GM06990 (cell line): Measurements from ENCODE around the gene ACTA1.

Experiments used
- DNase-seq: peaks from one replicate; pipeline ENCODE4 v3.0.0-alpha.2; 2011; ENCODE audit not compliant: insufficient read length; ENCODE audit errors: extremely low read depth
- H3K27me3 ChIP-seq: replicated peaks from 2 replicates; pipeline ENCODE4 v1.6.0; 2011; ENCODE audit warnings: low read length; ENCODE audit not compliant: control insufficient read depth, insufficient read depth
- H3K36me3 ChIP-seq: 2 replicates; pipeline ENCODE4 v1.5.1; 2011; ENCODE audit warnings: low read length; ENCODE audit not compliant: control insufficient read depth, insufficient read depth
- H3K4me3 ChIP-seq: replicated peaks from 2 replicates; pipeline ENCODE4 v1.5.1; 2011; ENCODE audit warnings: low read depth, mild to moderate bottlenecking, control low read depth, low read length
- TF ChIP-seq, protein P1 (sequence below): IDR thresholded peaks from 2 replicates; pipeline ENCODE4 v1.5.1; 2011; ENCODE audit warnings: low read length, control low read depth, mild to moderate bottlenecking, inconsistent platforms; ENCODE audit not compliant: insufficient read depth, poor library complexity, severe bottlenecking

The ACTA1 gene

DNA sequence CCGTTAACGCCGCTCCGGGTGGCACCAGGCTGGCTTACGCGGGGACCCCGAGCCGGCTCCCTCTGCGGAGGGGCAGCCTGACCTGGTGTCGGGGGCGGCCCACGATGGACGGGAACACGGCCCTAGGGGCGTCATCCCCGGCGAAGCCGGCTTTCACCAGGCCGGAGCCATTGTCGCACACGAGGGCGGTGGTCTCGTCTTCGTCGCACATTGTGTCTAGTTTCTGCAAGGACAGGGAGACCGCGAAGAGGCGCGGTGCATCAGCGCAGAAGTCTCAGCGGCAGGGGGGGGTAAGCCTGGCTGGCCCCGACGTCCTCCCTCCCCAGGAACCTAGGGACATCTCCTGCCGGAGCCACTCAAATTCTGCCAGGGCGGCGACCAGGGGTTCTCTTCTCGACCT, 989 bp downstream of the ACTA1 start:
- Histone ChIP-seq H3K27me3 (peaks cover 5% of the 10 kb centered on the region; the same call in 1 of the 2 replicates), H3K4me3 (no peak overlapping the region), H3K36me3 (no peaks in the 10 kb centered on the region)
- DNase-seq: no peak
- TF ChIP-seq, protein P1, sequence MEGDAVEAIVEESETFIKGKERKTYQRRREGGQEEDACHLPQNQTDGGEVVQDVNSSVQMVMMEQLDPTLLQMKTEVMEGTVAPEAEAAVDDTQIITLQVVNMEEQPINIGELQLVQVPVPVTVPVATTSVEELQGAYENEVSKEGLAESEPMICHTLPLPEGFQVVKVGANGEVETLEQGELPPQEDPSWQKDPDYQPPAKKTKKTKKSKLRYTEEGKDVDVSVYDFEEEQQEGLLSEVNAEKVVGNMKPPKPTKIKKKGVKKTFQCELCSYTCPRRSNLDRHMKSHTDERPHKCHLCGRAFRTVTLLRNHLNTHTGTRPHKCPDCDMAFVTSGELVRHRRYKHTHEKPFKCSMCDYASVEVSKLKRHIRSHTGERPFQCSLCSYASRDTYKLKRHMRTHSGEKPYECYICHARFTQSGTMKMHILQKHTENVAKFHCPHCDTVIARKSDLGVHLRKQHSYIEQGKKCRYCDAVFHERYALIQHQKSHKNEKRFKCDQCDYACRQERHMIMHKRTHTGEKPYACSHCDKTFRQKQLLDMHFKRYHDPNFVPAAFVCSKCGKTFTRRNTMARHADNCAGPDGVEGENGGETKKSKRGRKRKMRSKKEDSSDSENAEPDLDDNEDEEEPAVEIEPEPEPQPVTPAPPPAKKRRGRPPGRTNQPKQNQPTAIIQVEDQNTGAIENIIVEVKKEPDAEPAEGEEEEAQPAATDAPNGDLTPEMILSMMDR: no peak

DNA sequence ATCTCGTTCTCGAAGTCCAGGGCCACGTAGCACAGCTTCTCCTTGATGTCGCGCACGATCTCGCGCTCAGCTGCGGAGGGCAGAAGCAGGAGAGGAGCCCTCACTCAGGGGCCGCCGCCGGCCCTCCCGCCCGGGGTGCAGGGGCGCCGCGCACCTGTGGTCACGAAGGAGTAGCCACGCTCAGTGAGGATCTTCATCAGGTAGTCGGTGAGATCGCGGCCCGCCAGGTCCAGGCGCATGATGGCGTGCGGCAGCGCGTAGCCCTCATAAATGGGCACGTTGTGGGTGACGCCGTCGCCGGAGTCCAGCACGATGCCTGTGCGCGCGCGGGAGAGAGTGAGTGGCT, 1.8 kb downstream of the ACTA1 start:
- TF ChIP-seq, protein P1: no peak
- Histone ChIP-seq H3K36me3 (no peaks in the 10 kb centered on the region), H3K4me3 (no peak overlapping the region), H3K27me3 (peaks cover 5% of the 10 kb centered on the region; the same call in 1 of the 2 replicates)
- no peak for DNase-seq

GRCh38 chr1:229431284-229432115, 2.4 kb downstream of the ACTA1 start:
- H3K4me3 ChIP-seq: no peak overlapping the region
- TF ChIP-seq, protein P1: no peak
- H3K27me3 ChIP-seq: peaks cover 5% of the 10 kb centered on the region; the same call in 1 of the 2 replicates
- no peak for DNase-seq
- no peaks in the 10 kb centered on the region for H3K36me3 ChIP-seq

DNA sequence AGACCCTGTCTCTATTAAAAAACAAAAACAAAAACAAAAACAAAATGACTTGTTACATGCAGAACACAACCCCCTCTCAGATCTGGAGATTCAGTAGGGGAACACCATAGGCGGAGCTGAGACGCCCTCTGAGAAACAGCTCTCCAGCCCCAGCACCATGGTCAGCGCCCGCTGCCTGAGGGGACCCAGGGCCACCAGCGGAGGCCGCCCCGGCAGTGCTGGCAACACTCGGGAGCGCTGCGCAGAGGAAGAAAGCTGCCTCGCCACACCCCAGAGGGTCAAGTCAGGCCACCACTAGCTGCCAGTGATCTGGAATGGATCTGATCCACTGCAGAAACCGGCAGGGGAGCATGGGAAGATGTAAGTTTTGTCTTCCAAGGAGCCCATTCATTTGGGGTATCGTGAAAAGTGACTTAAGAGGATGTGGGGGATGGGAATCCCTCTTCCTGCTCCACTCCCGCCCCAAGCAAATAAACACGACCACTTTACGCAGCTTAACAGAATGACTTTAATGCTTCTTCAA, 3.1 kb downstream of the ACTA1 start:
- TF ChIP-seq, protein P1: no peak
- no peak for DNase-seq
- Histone ChIP-seq H3K4me3 (no peak overlapping the region), H3K27me3 (peaks cover 5% of the 10 kb centered on the region), H3K36me3 (no peaks in the 10 kb centered on the region)

GRCh38 chr1:229428256-229428655, 5.6 kb downstream of the ACTA1 start:
- peaks cover 2% of the 10 kb centered on the region for H3K27me3 ChIP-seq
- no peaks in the 10 kb centered on the region for H3K36me3 ChIP-seq
- no peak overlapping the region for H3K4me3 ChIP-seq
- DNase-seq: no peak
- TF ChIP-seq, protein P1: no peak
